ENCODE measurements around the gene TAB2. TPM values are rescaled to one million over a fixed set of nuclear protein-coding genes. Genes with fewer than 3 reads are reported as not detected.
"Not testable (repeated sequence)": the region's sequence is repeated elsewhere in the genome, so short reads cannot be mapped to it uniquely, and the experiment has no call there.

Gene TAB2
- total and polyA plus RNA-seq, 9 of the 15 experiments (the other 6 are each of a cell fraction or from before 2014, with no cell fraction given): 9.1 to 38.3 (median 18.6) TPM

DNA sequence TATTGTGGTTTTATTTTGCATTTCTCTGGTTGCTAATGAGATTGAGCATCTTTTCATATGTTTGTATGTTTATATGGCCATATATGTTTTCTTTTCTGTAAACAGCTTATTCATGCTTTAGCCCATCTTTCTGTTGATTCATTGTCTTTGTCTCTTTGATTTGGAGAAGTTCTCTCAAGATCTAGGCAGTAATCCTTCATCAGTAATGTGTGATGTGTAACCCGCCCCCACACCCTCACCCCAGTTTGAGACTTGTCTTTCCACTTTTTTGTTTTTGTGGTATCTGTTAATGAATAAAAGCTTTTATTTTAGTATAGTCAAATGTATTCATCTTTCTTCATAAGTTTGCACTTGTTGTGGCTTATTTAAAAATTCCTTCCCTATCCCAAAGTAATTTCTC is 141.3 kb downstream of the TAB2 start (continued):
- no peak for TF ChIP-seq ATF2 (CRISPR knock-in tag; IDR thresholded peaks at IDR 0.05)

- Histone ChIP-seq H3K4me2 (ENCODE audit: insufficient read depth, low read length) (no peak overlapping the region), H3K27me3 (ENCODE audit: control insufficient read depth in 2 of 2, insufficient read depth in 2 of 2, low read length in 2 of 2) (peaks cover 58 to 72% of the 10 kb centered on the region in 2 experiments), H3K4me3 (no peak overlapping the region), H3K9ac (ENCODE audit: insufficient read depth in 1 of 2, low read depth in 2 of 2, low read length in 2 of 2) (no peak overlapping the region), H3K9me1 (ENCODE audit: control insufficient read depth, insufficient read depth, low read length) (no peaks in the 10 kb centered on the region), H2AFZ (ENCODE audit: low read depth, low read length) (no peak overlapping the region), H3K9me3 (replicated peaks; ENCODE audit: control insufficient read depth, insufficient read depth, low read depth, low read length) (no peaks in the 10 kb centered on the region), H3K27ac (ENCODE audit: extremely low read depth, low read depth, low read length) (no peak overlapping the region), H3K36me3 (ENCODE audit: control insufficient read depth, insufficient read depth, low read length) (no peaks in the 10 kb centered on the region), H3K4me1 (replicated peaks in 1 of 2; ENCODE audit: control insufficient read depth in 2 of 2, insufficient read depth in 2 of 2, low read length in 2 of 2) (peaks cover 0 to 8% of the 10 kb centered on the region in 2 experiments; a peak in 4 of 5 replicates), H4K20me1 (replicated peaks; ENCODE audit: control insufficient read depth, insufficient read depth, low read length) (peaks cover 9% of the 10 kb centered on the region; the same call in 1 of the 2 replicates), H3K79me2 (ENCODE audit: control insufficient read depth, insufficient read depth, low read length) (no peaks in the 10 kb centered on the region)
- in situ Hi-C loops (cut with MboI) (no loop called here), intact Hi-C loops (cut with micrococcal nuclease) (no loop called here)
- TF ChIP-seq PHF8 (IDR thresholded peaks at IDR 0.05; ENCODE audit: borderline replicate concordance, low read length) (no peak), TCF15 (CRISPR knock-in tag; IDR thresholded peaks at IDR 0.05) (no peak), BRD9 (IDR thresholded peaks at IDR 0.05; ENCODE audit: low read depth, partially characterized antibody) (no peak), ZNF644 (tag; IDR thresholded peaks at IDR 0.05; ENCODE audit: low read depth) (no peak), MCM7 (IDR thresholded peaks at IDR 0.05) (no peak), NCOA1 (IDR thresholded peaks at IDR 0.05; ENCODE audit: low read depth) (no peak), FOXP1 (CRISPR knock-in tag; IDR thresholded peaks at IDR 0.05) (no peak), CBX5 (IDR thresholded peaks at IDR 0.05; ENCODE audit: borderline replicate concordance, low read depth) (no peak), ZNF134 (CRISPR knock-in tag; conservative IDR thresholded peaks at IDR 0.05) (no peak), WHSC1 (IDR thresholded peaks at IDR 0.05; ENCODE audit: low read length) (no peak), ZNF764 (CRISPR knock-in tag; IDR thresholded peaks at IDR 0.05; ENCODE audit: low read depth) (no peak), KLF1 (tag; IDR thresholded peaks at IDR 0.05) (no peak)
- FAIRE-seq (no peak), DNase-seq (ENCODE audit: extremely low read depth in 1 of 4, low spot score in 3 of 4) (no peak), ATAC-seq (no peak)
- ChIA-PET CTCF (ENCODE audit: low intra/inter-chr PET ratio) (no interaction called here), POLR2A (interaction anchor here (1.3 kb wide), 1 partner anchor 32 kb away, joined by 5 read pairs; no protein-coding TSS in a partner anchor)
- no TSS peak for BruUV-seq (replicated peaks)
- WGBS (ENCODE audit: insufficient coverage, low coverage, missing lambda C conversion rate): 2% methylated on average over 5 of the region's 5 CpGs
Observed at GRCh38 chr6:149459761-149460160, 142.2 kb downstream of the TAB2 start.

DNA sequence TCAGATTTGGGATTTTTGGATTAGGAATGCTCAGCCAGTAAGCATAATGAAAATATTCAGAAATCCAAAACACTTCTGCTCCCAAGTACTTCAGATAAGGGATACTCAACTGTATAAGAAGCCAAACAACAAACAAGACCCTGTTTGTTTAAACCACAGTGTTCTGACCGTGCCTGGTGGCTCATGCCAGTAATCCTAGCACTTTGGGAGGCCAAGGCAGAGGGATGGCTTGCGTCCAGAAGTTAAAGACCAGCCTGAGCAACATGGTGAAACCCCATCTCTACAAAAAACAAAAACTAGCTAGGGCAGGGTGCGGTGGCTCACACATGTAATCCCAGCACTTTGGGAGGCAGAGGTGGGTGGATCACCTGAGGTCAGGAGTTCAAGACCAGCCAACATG is 142.7 kb downstream of the TAB2 start:
- in situ Hi-C loops (cut with MboI); H3K79me2 ChIP-seq (ENCODE audit: control insufficient read depth, insufficient read depth, low read length); DNase-seq (ENCODE audit: extremely low read depth in 1 of 4, low spot score in 3 of 4); H3K9ac ChIP-seq (ENCODE audit: insufficient read depth in 1 of 2, low read depth in 2 of 2, low read length in 2 of 2); H3K27ac ChIP-seq (ENCODE audit: extremely low read depth, low read depth, low read length); H3K4me3 ChIP-seq; BruUV-seq (replicated peaks); H4K20me1 ChIP-seq (replicated peaks; ENCODE audit: control insufficient read depth, insufficient read depth, low read length); H3K36me3 ChIP-seq (ENCODE audit: control insufficient read depth, insufficient read depth, low read length); H3K4me1 ChIP-seq (replicated peaks in 1 of 2; ENCODE audit: control insufficient read depth in 2 of 2, insufficient read depth in 2 of 2, low read length in 2 of 2); H3K4me2 ChIP-seq (ENCODE audit: insufficient read depth, low read length); FAIRE-seq; POLR2A ChIA-PET; CTCF ChIA-PET (ENCODE audit: low intra/inter-chr PET ratio); H2AFZ ChIP-seq (ENCODE audit: low read depth, low read length); ATAC-seq; intact Hi-C loops (cut with micrococcal nuclease); H3K9me3 ChIP-seq (replicated peaks; ENCODE audit: control insufficient read depth, insufficient read depth, low read depth, low read length); H3K9me1 ChIP-seq (ENCODE audit: control insufficient read depth, insufficient read depth, low read length): not testable (repeated sequence)
- peaks cover 56 to 70% of the 10 kb centered on the region in 2 experiments for H3K27me3 ChIP-seq (ENCODE audit: control insufficient read depth in 2 of 2, insufficient read depth in 2 of 2, low read length in 2 of 2)
- 0% methylated on average over 3 of the region's 3 CpGs for WGBS (ENCODE audit: insufficient coverage, low coverage, missing lambda C conversion rate)
